ENCODE measurements around the gene TLX3. TPM values are rescaled to one million over a fixed set of nuclear protein-coding genes. Genes with fewer than 3 reads are reported as not detected.
A peak's percentile ranks its signal among the peaks of the same experiment; 100 is the strongest.

The TLX3 gene
- total RNA-seq, 2 donors from 2014 or later, result not detected

GRCh38 chr5:171269717-171270116 is 39.3 kb upstream of the TLX3 start:
- DNase-seq, result no peak
- Histone ChIP-seq H3K9ac (ENCODE audit: extremely low read depth, low read length, poor library complexity, severe bottlenecking) (no peak overlapping the region), H3K27ac (ENCODE audit: low read depth, low read length) (peak overlapping the region; percentile 25), H3K4me3 (ENCODE audit: low read length) (no peak overlapping the region), H3K27me3 (ENCODE audit: control insufficient read depth, insufficient read depth, low read length, poor library complexity, severe bottlenecking) (no peaks in the 10 kb centered on the region), H3K4me1 (ENCODE audit: control insufficient read depth, insufficient read depth, low read length) (no peaks in the 10 kb centered on the region), H3K36me3 (ENCODE audit: control insufficient read depth, insufficient read depth, low read length) (no peaks in the 10 kb centered on the region), H3K9me3 (ENCODE audit: control insufficient read depth, low read length) (peaks cover 3% of the 10 kb centered on the region)
- no peak for TF ChIP-seq CTCF (conservative IDR thresholded peaks at IDR 0.05)
- no peaks in the 10 kb centered on the region for H3K4me1 Mint-ChIP-seq
- no peaks in the 10 kb centered on the region for H3K9me3 Mint-ChIP-seq
- H3K36me3 Mint-ChIP-seq (ENCODE audit: low read depth), result peaks cover 3% of the 10 kb centered on the region
- WGBS, 2 experiments (ENCODE audit: insufficient coverage in 1 of 2, insufficient read length in 1 of 2), result 83 to 100% methylated on average over 1 to 2 of the region's 2 CpGs
- no peak overlapping the region for H3K4me3 Mint-ChIP-seq
- H3K27me3 Mint-ChIP-seq (ENCODE audit: insufficient read depth), result no peaks in the 10 kb centered on the region
- no peak overlapping the region for H3K27ac Mint-ChIP-seq

GRCh38 chr5:171270136-171270535 is 38.9 kb upstream of the TLX3 start:
- no peaks in the 10 kb centered on the region for H3K9me3 Mint-ChIP-seq
- no peak overlapping the region for H3K27ac Mint-ChIP-seq
- peaks cover 3% of the 10 kb centered on the region for H3K36me3 Mint-ChIP-seq (ENCODE audit: low read depth)
- H3K27me3 Mint-ChIP-seq (ENCODE audit: insufficient read depth), result no peaks in the 10 kb centered on the region
- no peak for DNase-seq
- H3K4me1 Mint-ChIP-seq, result no peaks in the 10 kb centered on the region
- no peaks in the 10 kb centered on the region for H3K4me1 ChIP-seq (ENCODE audit: control insufficient read depth, insufficient read depth, low read length)
- no peak overlapping the region for H3K4me3 Mint-ChIP-seq
- no peak overlapping the region for H3K4me3 ChIP-seq (ENCODE audit: low read length)
- H3K36me3 ChIP-seq (ENCODE audit: control insufficient read depth, insufficient read depth, low read length), result no peaks in the 10 kb centered on the region
- H3K9ac ChIP-seq (ENCODE audit: extremely low read depth, low read length, poor library complexity, severe bottlenecking), result no peak overlapping the region
- WGBS, 2 experiments (ENCODE audit: insufficient coverage in 1 of 2, insufficient read length in 1 of 2), result 94% methylated on average over 3 of the region's 3 CpGs; no CpG with 5 or more reads in 1 of the 2 experiments
- no peak overlapping the region for H3K27ac ChIP-seq (ENCODE audit: low read depth, low read length)
- H3K9me3 ChIP-seq (ENCODE audit: control insufficient read depth, low read length), result peaks cover 3% of the 10 kb centered on the region
- TF ChIP-seq CTCF (conservative IDR thresholded peaks at IDR 0.05), result no peak
- no peaks in the 10 kb centered on the region for H3K27me3 ChIP-seq (ENCODE audit: control insufficient read depth, insufficient read depth, low read length, poor library complexity, severe bottlenecking)

GRCh38 chr5:171271798-171272197 is 37.2 kb upstream of the TLX3 start:
- no peaks in the 10 kb centered on the region for H3K27me3 ChIP-seq (ENCODE audit: control insufficient read depth, insufficient read depth, low read length, poor library complexity, severe bottlenecking)
- H3K36me3 Mint-ChIP-seq (ENCODE audit: low read depth), result peaks cover 3% of the 10 kb centered on the region
- H3K27me3 Mint-ChIP-seq (ENCODE audit: insufficient read depth), result no peaks in the 10 kb centered on the region

More at GRCh38 chr5:171271798-171272197, 37.2 kb upstream of the TLX3 start:
- no peaks in the 10 kb centered on the region for H3K36me3 ChIP-seq (ENCODE audit: control insufficient read depth, insufficient read depth, low read length)
- Mint-ChIP-seq H3K9me3 (no peaks in the 10 kb centered on the region), H3K27ac (no peak overlapping the region), H3K4me1 (no peaks in the 10 kb centered on the region), H3K4me3 (no peak overlapping the region)
- H3K9ac ChIP-seq (ENCODE audit: extremely low read depth, low read length, poor library complexity, severe bottlenecking), result no peak overlapping the region
- WGBS, 2 experiments (ENCODE audit: insufficient coverage in 1 of 2, insufficient read length in 1 of 2), result 97 to 100% methylated on average over 1 to 3 of the region's 3 CpGs
- H3K4me1 ChIP-seq (ENCODE audit: control insufficient read depth, insufficient read depth, low read length), result no peaks in the 10 kb centered on the region
- TF ChIP-seq CTCF (conservative IDR thresholded peaks at IDR 0.05), result no peak
- H3K9me3 ChIP-seq (ENCODE audit: control insufficient read depth, low read length), result peaks cover 3% of the 10 kb centered on the region
- no peak for DNase-seq
- H3K27ac ChIP-seq (ENCODE audit: low read depth, low read length), result no peak overlapping the region
- H3K4me3 ChIP-seq (ENCODE audit: low read length), result no peak overlapping the region

All from endodermal cell (in vitro differentiated cells).